Hypothalamus (tissue), 51 donors: ENCODE data around the gene PRR5L.
"Not testable (repeated sequence)": the region's sequence is repeated elsewhere in the genome, so short reads cannot be mapped to it uniquely, and the experiment has no call there.

Experiments
- DNase-seq, 51 donors: peaks; one replicate each; lab custom pipeline; 2025; lab: John Stamatoyannopoulos, UW

Gene PRR5L

GRCh38 chr11:36454941-36455631 lies 159.0 kb downstream of the PRR5L start:
- DNase-seq, result peak in 29 of 51 donors; percentile 24 to 85 (median 62)

GRCh38 chr11:36455658-36456111 lies 159.6 kb downstream of the PRR5L start:
- peak in 38 of 51 donors; percentile 19 to 85 (median 58) for DNase-seq

GRCh38 chr11:36456156-36456555 lies 160.1 kb downstream of the PRR5L start:
- no peak for DNase-seq

GRCh38 chr11:36458129-36458915 lies 162.2 kb downstream of the PRR5L start:
- no peak for DNase-seq

GRCh38 chr11:36459046-36459445 lies 163.0 kb downstream of the PRR5L start:
- no peak for DNase-seq

GRCh38 chr11:36460220-36460619 lies 164.1 kb downstream of the PRR5L start:
- DNase-seq, result peak in 1 of 51 donors; percentile 12

GRCh38 chr11:36462321-36462720 lies 166.2 kb downstream of the PRR5L start:
- no peak for DNase-seq

GRCh38 chr11:36463781-36464180 lies 167.7 kb downstream of the PRR5L start:
- DNase-seq, result no peak

- DNase-seq, result no peak
These were observed 168.6 kb downstream of the PRR5L start for GRCh38 chr11:36464720-36465119.

- DNase-seq, result no peak
These were observed 169.5 kb downstream of the PRR5L start for GRCh38 chr11:36465449-36466163.

- DNase-seq, result no peak
These were observed 170.9 kb downstream of the PRR5L start for GRCh38 chr11:36467012-36467411.

- no peak for DNase-seq
These were observed 171.8 kb downstream of the PRR5L start for GRCh38 chr11:36467916-36468315.

- DNase-seq, result no peak
These were observed 173.0 kb downstream of the PRR5L start for GRCh38 chr11:36469063-36469462.

GRCh38 chr11:36469881-36470802 lies 174.1 kb downstream of the PRR5L start:
- DNase-seq, result no peak

GRCh38 chr11:36471577-36471976 lies 175.5 kb downstream of the PRR5L start:
- DNase-seq, result no peak

- DNase-seq, result no peak
These were observed 179.1 kb downstream of the PRR5L start for GRCh38 chr11:36475192-36475591.

- peak in 17 of 51 donors; percentile 9 to 58 (median 35) for DNase-seq
These were observed 182.7 kb downstream of the PRR5L start for GRCh38 chr11:36478700-36479329.

GRCh38 chr11:36480833-36481232 lies 184.7 kb downstream of the PRR5L start:
- DNase-seq, result no peak

- DNase-seq, result not testable (repeated sequence)
These were observed 187.0 kb downstream of the PRR5L start for GRCh38 chr11:36483042-36483441.
